Immature natural killer cell (primary cell): Measurements from ENCODE around the gene SSC4D. TPM values are rescaled to one million over a fixed set of nuclear protein-coding genes. Genes with fewer than 3 reads are reported as not detected.
A peak's percentile ranks its signal among the peaks of the same experiment; 100 is the strongest.
"Not testable (repeated sequence)": the region's sequence is repeated elsewhere in the genome, so short reads cannot be mapped to it uniquely, and the experiment has no call there.

Experiments
- DNase-seq, 3 donors: peaks; one replicate each; pipeline ENCODE4 v3.0.0; 2022; ENCODE audit warnings: mixed read lengths in 1 of 3
- H3K27ac Mint-ChIP-seq, 6 donors: one replicate each; pipeline ENCODE4 v1.8.0; 2020; ENCODE audit warnings: mixed read lengths in 6 of 6, mild to moderate bottlenecking in 5 of 6, inconsistent platforms in 4 of 6, moderate library complexity in 3 of 6
- H3K27me3 Mint-ChIP-seq, 3 donors: one replicate each; pipeline ENCODE4 v1.8.0; 2020 to 2021; ENCODE audit warnings: low read depth in 3 of 3, mild to moderate bottlenecking in 3 of 3, mixed read lengths in 3 of 3, moderate library complexity in 3 of 3, inconsistent platforms in 1 of 3
- H3K36me3 Mint-ChIP-seq, 3 donors: one replicate each; pipeline ENCODE4 v1.8.0; 2020; ENCODE audit warnings: mixed read lengths in 3 of 3, inconsistent platforms in 2 of 3, mild to moderate bottlenecking in 2 of 3
- H3K4me1 Mint-ChIP-seq, 2 donors: one replicate each; pipeline ENCODE4 v1.8.0; 2020; ENCODE audit warnings: inconsistent platforms in 2 of 2, mild to moderate bottlenecking in 2 of 2, mixed read lengths in 2 of 2, moderate library complexity in 1 of 2
- H3K4me3 Mint-ChIP-seq, 5 donors: one replicate each; pipeline ENCODE4 v1.8.0; 2020; ENCODE audit warnings: mild to moderate bottlenecking in 5 of 5, mixed read lengths in 5 of 5, inconsistent platforms in 3 of 5, moderate library complexity in 3 of 5
- H3K9me3 Mint-ChIP-seq, 6 donors: one replicate each; pipeline ENCODE4 v1.8.0; 2020; ENCODE audit warnings: mild to moderate bottlenecking in 6 of 6, mixed read lengths in 6 of 6, inconsistent platforms in 4 of 6, moderate library complexity in 3 of 6
- polyA plus RNA-seq, 3 donors: library from polyadenylated mRNA; unstranded; fragments of 300-500 nt; fragmentation: Illumina TruSeq; gene quantifications; one replicate each; pipeline ENCODE4 v1.2.3, GENCODE V29; 2021

The SSC4D gene
- polyA plus RNA-seq, 3 donors from 2014 or later: 0.46 to 0.66 TPM; not detected in 1

DNA sequence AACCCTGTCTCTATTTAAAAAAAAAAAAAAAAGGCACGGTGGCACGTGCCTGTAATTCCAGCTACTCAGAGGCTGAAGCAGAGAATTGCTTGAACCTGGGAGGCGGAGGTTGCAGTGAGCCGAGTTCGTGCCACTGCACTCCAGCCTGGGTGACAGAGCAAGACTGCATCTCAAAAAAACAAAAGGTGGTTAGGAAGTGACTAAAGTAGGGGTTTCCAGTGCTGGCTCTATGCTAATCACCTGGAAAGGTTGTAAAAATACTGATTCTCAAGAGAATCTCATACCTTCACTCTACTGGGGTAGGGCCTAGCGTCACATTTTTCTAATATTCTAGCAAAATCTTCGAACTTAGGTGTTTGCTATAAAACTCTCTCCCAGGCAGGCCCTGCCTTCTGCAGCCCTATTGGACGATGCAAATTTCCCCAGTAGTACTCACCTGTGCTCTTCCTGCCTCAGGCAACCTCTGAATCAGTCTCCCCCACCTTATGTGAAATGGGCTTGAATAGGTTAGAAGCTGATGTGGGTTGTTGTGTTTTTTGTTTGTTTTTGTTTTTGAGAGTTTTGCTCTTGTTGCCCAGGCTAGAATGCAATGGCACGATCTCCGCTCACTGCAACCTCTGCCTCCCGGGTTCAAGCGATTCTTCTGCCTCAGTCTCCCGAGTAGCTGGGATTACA lies 18.8 kb upstream of the SSC4D start:
- peaks cover 0 to 4% (median 1%) of the 10 kb centered on the region in 3 donors for H3K27me3 Mint-ChIP-seq
- no peaks in the 10 kb centered on the region for H3K36me3 Mint-ChIP-seq
- no peak overlapping the region for H3K4me3 Mint-ChIP-seq
- no peaks in the 10 kb centered on the region for H3K9me3 Mint-ChIP-seq
- DNase-seq: no peak
- no peak overlapping the region for H3K27ac Mint-ChIP-seq
- H3K4me1 Mint-ChIP-seq: peaks cover 5 to 7% of the 10 kb centered on the region in 2 donors

DNA sequence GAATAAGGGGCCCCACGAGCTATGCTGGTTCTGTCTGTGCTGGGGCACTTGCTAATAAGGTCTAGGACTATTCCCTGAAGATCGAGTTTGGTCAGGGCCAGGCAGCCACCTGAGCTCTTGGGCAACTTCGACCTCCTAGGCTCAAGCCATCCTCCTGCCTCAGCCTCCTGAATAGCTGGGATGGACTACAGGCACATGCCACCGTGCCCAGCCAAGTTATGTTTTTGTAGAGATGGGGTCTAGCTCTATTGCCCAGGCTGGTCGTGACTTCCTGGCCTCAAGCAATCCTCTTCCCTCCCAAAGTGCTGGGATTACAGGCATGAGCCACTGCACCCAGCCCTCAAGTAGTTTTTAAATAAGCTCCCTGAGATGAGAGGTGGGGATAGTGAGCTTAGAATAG lies 18.1 kb upstream of the SSC4D start:
- no peak for DNase-seq
- H3K9me3 Mint-ChIP-seq: no peaks in the 10 kb centered on the region
- no peaks in the 10 kb centered on the region for H3K36me3 Mint-ChIP-seq
- H3K27ac Mint-ChIP-seq: no peak overlapping the region
- peaks cover 5 to 7% of the 10 kb centered on the region in 2 donors for H3K4me1 Mint-ChIP-seq
- peaks cover 0 to 4% (median 1%) of the 10 kb centered on the region in 3 donors for H3K27me3 Mint-ChIP-seq
- H3K4me3 Mint-ChIP-seq: no peak overlapping the region

DNA sequence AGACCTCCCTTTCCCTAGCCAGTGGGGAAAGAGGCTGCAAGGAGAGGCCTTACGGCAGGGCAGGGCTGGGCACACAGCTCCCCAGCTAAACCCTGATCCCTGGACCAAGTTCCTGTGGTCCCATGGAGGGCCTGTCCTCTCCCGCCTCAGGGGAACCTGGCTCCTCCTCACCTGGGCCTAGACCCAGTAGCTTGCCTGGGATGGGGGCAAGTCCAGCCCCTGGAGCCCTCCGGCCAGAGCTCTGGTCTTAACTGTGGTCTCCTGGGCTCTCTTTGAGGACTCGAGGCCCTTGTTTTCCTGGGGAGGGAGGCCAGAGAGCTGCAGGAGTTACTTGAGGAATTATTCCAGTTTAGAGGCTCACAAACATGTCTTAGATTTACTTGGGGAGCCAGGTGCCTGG lies 16.7 kb upstream of the SSC4D start:
- no peak for DNase-seq
- Mint-ChIP-seq H3K4me3 (no peak overlapping the region), H3K27me3 (peaks cover 0 to 5% (median 4%) of the 10 kb centered on the region in 3 donors), H3K9me3 (no peaks in the 10 kb centered on the region), H3K27ac (no peak overlapping the region), H3K4me1 (peaks cover 5 to 7% of the 10 kb centered on the region in 2 donors), H3K36me3 (no peaks in the 10 kb centered on the region)

DNA sequence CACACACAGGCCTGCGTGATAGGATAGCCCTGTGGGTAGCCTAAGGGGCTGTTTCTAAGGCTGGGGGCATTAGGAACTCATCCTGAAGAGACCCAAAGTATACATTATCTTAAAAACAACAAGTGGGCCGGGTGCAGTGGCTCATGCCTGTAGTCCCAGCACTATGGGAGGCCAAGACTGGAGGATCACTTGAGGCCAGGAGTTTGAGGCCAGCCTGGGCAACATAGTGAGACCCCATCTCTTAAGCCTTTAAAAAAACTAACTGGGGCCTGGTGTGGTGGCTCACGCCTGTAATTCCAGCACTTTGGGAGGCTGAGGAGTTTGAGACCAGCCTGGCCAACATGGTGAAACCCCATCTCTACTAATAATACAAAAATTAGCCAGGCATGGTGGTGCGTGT lies 16.1 kb upstream of the SSC4D start:
- not testable (repeated sequence) for DNase-seq, H3K9me3 Mint-ChIP-seq, H3K4me3 Mint-ChIP-seq, H3K27me3 Mint-ChIP-seq, H3K4me1 Mint-ChIP-seq, H3K36me3 Mint-ChIP-seq, H3K27ac Mint-ChIP-seq

DNA sequence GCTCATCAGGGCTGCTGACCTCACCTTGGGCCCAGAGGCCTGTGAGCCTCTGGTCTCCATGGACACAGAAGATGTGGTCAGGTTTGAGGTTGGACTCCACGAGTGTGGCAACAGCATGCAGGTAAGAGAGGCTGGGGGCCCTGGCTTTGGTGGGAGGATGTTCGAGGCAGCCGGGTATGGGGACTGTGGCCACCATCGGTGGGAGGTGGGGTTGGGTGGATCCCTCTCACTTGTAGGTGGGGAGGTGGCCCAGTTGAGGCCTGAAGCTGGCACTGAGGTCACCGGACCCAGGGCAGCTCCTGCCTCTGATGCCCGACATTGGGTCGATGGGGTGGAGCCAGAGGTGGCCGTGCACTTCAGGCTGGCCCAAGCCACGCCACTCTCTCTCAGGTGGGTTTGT lies 15.7 kb upstream of the SSC4D start:
- H3K4me3 Mint-ChIP-seq: no peak overlapping the region
- H3K36me3 Mint-ChIP-seq: no peaks in the 10 kb centered on the region
- peaks cover 5 to 7% of the 10 kb centered on the region in 2 donors for H3K4me1 Mint-ChIP-seq
- DNase-seq: no peak
- H3K27ac Mint-ChIP-seq: no peak overlapping the region
- peaks cover 0 to under 1% (median 0%) of the 10 kb centered on the region in 6 donors for H3K9me3 Mint-ChIP-seq
- peaks cover 0 to 7% (median 3%) of the 10 kb centered on the region in 3 donors for H3K27me3 Mint-ChIP-seq

DNA sequence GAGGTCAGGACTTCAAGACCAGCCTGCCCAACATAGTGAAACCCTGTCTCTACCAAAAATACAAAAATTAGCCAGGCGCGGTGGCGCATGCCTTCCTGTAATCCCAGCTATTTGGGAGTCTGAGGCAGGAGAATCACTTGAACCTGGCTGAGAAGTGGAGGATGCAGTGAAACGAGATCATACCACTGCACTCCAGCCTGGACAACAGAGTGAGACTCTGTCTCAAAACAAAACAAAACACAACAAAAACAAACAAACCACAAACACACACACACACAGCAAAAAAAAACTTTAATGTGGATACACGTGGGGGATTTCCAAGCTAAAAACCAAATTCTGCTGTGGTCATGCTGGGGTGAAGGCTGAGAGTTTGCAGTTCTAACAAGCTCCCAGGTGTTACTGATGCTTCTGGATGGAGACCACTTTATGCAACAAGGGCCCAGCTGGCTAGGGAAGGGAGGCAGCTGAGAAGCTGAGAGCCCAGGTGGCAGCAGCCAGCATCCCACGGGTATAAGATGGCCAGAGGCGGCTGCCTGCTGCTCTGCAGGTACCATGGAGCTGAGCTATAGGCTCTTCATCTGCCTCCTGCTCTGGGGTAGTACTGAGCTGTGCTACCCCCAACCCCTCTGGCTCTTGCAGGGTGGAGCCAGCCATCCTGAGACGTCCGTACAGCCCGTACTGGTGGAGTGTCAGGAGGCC lies 15.1 kb upstream of the SSC4D start, which contains the start of gene ZP3:
TSS of gene ZP3 (plus strand) at position 538 of the 699 bp plus-strand sequence. CDS start at position 553, 15 bp downstream.
- Mint-ChIP-seq H3K9me3 (peaks cover 0 to 1% (median 0%) of the 10 kb centered on the region in 6 donors), H3K27me3 (peaks cover 0 to 9% (median 3%) of the 10 kb centered on the region in 3 donors), H3K27ac (no peak within 1 kb of the TSS), H3K36me3 (no peaks in the 10 kb centered on the region), H3K4me1 (peaks cover 5 to 7% of the 10 kb centered on the region in 2 donors), H3K4me3 (no peak within 1 kb of the TSS)
- peak; percentile 22 to 26 (median 23) for DNase-seq

DNA sequence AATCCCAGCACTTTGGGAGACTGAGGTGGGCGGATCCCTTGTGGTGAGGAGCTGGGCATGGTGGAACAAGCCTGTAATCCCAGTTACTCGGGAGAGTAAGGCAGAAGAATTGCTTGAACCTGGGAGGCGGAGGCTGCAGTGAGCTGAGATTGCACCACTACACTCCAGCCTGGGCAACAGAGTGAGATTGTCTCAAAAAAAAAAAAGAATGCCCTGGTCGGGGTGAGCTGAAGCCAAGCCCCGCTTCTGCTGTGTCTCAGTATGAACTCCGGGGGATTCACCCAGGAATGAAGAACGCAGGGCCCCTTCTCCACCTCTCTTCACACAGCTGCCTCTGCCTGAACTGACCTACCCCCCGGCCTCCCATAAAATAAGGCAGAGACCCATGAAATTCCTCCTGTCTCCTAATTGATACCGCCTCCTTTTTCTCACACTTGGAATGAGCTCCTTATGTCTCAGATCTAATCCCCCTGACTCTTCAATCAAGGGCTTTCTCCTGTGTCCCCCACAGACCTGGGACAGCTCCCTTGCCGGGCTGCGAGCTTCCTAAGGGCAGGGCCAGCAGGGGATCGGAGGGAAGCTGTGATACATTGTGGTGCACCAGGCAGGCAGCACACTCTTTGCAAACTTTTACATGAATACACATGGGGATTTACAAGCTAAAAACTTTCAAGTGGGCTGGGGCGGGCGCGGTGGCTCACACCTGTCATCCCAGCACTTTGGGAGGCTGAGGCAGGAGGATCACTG lies 14.3 kb upstream of the SSC4D start:
- H3K9me3 Mint-ChIP-seq: peaks cover 0 to 1% (median 0%) of the 10 kb centered on the region in 6 donors
- no peaks in the 10 kb centered on the region for H3K36me3 Mint-ChIP-seq
- no peak for DNase-seq
- H3K27me3 Mint-ChIP-seq: peaks cover 0 to 9% (median 3%) of the 10 kb centered on the region in 3 donors
- no peak overlapping the region for H3K4me3 Mint-ChIP-seq
- no peak overlapping the region for H3K27ac Mint-ChIP-seq
- H3K4me1 Mint-ChIP-seq: peaks cover 5 to 7% of the 10 kb centered on the region in 2 donors

DNA sequence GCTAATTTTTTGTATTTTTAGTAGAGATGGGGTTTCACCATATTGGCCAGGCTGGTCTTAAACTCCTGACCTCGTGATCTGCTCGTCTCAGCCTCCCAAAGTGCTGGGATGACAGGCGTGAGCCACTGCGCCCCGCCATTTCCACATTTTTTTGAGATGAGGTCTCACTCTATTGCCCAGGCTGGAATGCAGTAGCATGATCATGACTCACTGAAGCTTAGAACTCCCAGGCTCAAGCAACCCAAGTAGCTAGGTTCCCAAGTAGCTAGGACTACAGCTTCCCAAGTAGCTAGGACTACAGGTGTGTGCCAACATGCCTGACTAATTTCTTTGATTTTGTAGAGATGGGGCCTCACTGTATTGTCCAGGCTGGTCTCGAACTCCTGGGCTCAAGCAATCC lies 11.6 kb upstream of the SSC4D start:
- not testable (repeated sequence) for H3K4me3 Mint-ChIP-seq, H3K36me3 Mint-ChIP-seq, H3K9me3 Mint-ChIP-seq, H3K4me1 Mint-ChIP-seq, DNase-seq, H3K27ac Mint-ChIP-seq
- H3K27me3 Mint-ChIP-seq: peaks cover 0 to 11% (median 7%) of the 10 kb centered on the region in 3 donors

DNA sequence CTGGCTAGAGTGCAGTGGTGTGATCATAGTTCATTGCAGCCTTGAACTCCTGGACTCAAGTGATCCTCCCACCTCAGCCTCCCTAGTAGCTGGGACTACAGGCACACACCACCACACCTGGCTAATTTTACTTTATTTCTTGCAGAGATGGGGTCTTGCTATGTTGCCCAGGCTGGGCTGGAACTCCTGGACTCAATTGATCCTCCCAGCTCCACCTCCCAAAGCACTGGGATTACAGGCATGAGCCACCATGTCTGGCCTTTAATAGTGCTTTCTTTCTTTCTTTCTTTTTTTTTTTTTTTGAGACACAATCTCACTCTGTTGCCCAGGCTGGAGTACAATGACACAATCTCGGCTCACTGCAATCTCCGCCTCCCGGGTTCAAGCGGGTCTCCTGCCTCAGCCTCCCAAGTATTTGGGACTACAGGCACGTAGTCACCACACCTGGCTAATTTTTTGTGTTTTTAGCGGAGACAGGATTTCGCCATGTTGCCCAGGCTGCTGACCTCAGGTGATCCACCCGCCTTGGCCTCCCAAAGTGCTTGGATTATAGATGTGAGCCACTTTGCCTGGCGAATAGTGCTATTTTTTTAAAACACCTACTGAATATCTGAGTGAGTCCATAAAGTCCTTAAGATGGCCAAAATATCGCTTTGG lies 8.3 kb upstream of the SSC4D start:
- H3K27ac Mint-ChIP-seq, H3K4me3 Mint-ChIP-seq, DNase-seq, H3K27me3 Mint-ChIP-seq, H3K4me1 Mint-ChIP-seq, H3K9me3 Mint-ChIP-seq, H3K36me3 Mint-ChIP-seq: not testable (repeated sequence)

DNA sequence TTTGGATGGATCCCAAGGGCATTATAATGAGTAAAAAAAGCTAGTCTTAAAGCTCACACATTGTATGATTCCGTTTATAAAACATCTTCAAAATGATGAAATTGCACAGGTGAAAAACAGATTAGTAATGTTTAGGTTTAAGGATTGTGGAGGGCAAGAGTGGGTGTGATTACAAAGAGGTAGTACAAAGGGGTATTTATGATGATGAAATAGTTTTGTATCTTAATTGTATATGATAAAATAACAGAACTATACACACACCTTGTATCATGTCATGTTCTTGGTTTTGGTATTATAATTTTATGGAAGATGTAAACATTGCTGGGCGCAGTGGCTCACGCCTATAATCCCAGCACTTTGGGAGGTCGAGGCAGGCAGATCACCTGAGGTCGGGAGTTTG lies 2.8 kb upstream of the SSC4D start:
- no peak for DNase-seq
- no peaks in the 10 kb centered on the region for H3K36me3 Mint-ChIP-seq
- H3K4me3 Mint-ChIP-seq: no peak overlapping the region
- no peak overlapping the region for H3K27ac Mint-ChIP-seq
- H3K27me3 Mint-ChIP-seq: peaks cover 0 to 3% (median 0%) of the 10 kb centered on the region in 3 donors
- H3K4me1 Mint-ChIP-seq: no peaks in the 10 kb centered on the region
- H3K9me3 Mint-ChIP-seq: peaks cover 0 to 2% (median 0%) of the 10 kb centered on the region in 6 donors

DNA sequence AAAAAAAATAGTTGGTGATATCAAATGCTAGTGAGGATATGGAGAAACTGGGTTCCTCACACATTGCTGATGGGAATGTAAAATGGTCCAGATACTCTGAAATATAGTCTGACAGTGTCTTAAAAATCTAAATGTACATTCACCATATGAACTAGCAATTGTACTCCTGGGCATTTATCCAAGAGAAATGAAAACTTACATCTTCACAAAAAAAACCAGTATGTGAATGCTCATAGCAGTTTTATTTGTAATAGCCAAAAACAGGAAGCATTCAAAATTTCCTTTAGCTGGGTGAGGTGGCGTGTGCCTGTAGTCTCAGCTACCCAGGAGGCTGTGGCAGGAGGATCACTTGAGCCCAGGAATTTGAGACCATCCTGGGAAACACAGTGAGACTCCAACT lies 2.1 kb upstream of the SSC4D start:
- no peak overlapping the region for H3K27ac Mint-ChIP-seq
- H3K27me3 Mint-ChIP-seq: peaks cover 0 to 2% (median 0%) of the 10 kb centered on the region in 3 donors
- DNase-seq: no peak
- no peaks in the 10 kb centered on the region for H3K36me3 Mint-ChIP-seq
- H3K4me1 Mint-ChIP-seq: no peaks in the 10 kb centered on the region
- H3K4me3 Mint-ChIP-seq: no peak overlapping the region
- peaks cover 0 to 2% (median 0%) of the 10 kb centered on the region in 6 donors for H3K9me3 Mint-ChIP-seq

DNA sequence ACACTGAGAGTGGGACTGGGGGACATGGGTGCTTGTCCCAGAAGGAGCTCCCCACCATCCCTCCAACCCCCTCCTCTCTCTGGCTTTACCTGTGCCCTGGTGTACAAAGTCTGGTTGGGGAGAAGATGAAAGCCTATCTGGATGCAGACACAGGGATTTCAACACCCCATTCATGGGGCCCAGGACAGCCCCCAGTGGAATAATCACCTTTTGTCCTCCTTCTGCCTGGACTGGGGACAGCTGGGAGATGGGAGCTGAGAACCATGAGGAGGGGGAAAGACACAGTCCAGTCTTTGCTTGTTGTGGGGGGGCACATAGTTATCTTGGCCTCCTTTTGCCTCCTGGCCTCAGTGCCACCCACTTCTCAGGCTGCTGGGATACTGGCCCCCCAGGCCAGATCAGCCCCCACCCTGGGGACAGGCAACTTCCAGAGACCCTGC lies 1.4 kb downstream of the SSC4D start:
- Mint-ChIP-seq H3K4me3 (no peak overlapping the region), H3K36me3 (no peaks in the 10 kb centered on the region), H3K27me3 (peaks cover 0 to 1% (median 0%) of the 10 kb centered on the region in 3 donors), H3K4me1 (no peaks in the 10 kb centered on the region), H3K9me3 (peaks cover 0 to 2% (median 0%) of the 10 kb centered on the region in 6 donors), H3K27ac (no peak overlapping the region)
- no peak for DNase-seq

DNA sequence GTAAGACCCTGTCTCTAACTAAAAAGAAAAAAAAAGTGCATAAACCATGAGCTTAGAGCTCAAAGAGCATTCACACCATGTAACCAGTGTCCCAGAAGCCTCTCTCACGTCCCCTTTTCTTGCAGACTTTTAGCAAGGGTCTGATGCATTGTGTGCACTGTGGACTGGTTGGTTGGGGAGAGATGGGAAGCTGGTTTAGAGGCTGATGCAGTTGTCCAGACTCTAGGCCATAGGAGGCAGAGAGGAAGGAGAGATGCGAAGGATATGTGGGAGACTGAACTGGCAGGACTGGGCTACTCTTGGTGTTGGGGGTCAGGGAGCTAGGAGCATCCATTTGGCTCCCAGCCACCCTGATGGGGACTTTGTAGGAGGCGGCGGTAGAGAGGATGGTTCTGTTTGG lies 1.8 kb downstream of the SSC4D start:
- DNase-seq: no peak
- H3K27me3 Mint-ChIP-seq: peaks cover 0 to 1% (median 0%) of the 10 kb centered on the region in 3 donors
- no peak overlapping the region for H3K27ac Mint-ChIP-seq
- no peaks in the 10 kb centered on the region for H3K4me1 Mint-ChIP-seq
- no peak overlapping the region for H3K4me3 Mint-ChIP-seq
- H3K9me3 Mint-ChIP-seq: peaks cover 0 to 2% (median 0%) of the 10 kb centered on the region in 6 donors
- no peaks in the 10 kb centered on the region for H3K36me3 Mint-ChIP-seq
